Measurements from ENCODE around the gene MAMDC4.

The MAMDC4 gene

GRCh38 chr9:136849960-136850865 is 1.9 kb upstream of the MAMDC4 start:
- no peak for DNase-seq (ENCODE audit: low spot score)

GRCh38 chr9:136850866-136851775 is 1.0 kb upstream of the MAMDC4 start:
- DNase-seq (ENCODE audit: low spot score): no peak

GRCh38 chr9:136852664-136853595 is 784 bp downstream of the MAMDC4 start:
- no peak for DNase-seq (ENCODE audit: low spot score)

GRCh38 chr9:136853596-136854112 is 1.5 kb downstream of the MAMDC4 start:
- no peak for DNase-seq (ENCODE audit: low spot score)

- no peak for DNase-seq (ENCODE audit: low spot score)
Measured at GRCh38 chr9:136854113-136854841, 2.1 kb downstream of the MAMDC4 start.

- DNase-seq (ENCODE audit: low spot score): no peak
Measured at GRCh38 chr9:136854842-136855460, 2.8 kb downstream of the MAMDC4 start.

- DNase-seq (ENCODE audit: low spot score): no peak
Measured at GRCh38 chr9:136855461-136856078, 3.4 kb downstream of the MAMDC4 start.

GRCh38 chr9:136856079-136856476 is 3.9 kb downstream of the MAMDC4 start:
- DNase-seq (ENCODE audit: low spot score): no peak

GRCh38 chr9:136856541-136857141 is 4.5 kb downstream of the MAMDC4 start:
- DNase-seq (ENCODE audit: low spot score): no peak

GRCh38 chr9:136857166-136857565 is 5.0 kb downstream of the MAMDC4 start:
- DNase-seq (ENCODE audit: low spot score): no peak

GRCh38 chr9:136857581-136858412 is 5.7 kb downstream of the MAMDC4 start:
- no peak for DNase-seq (ENCODE audit: low spot score)

GRCh38 chr9:136858452-136858843 is 6.3 kb downstream of the MAMDC4 start:
- DNase-seq (ENCODE audit: low spot score): no peak

- no peak for DNase-seq (ENCODE audit: low spot score)
Measured at GRCh38 chr9:136858844-136859757, 7.0 kb downstream of the MAMDC4 start.

GRCh38 chr9:136860529-136860928 is 8.4 kb downstream of the MAMDC4 start:
- DNase-seq (ENCODE audit: low spot score): no peak

- no peak for DNase-seq (ENCODE audit: low spot score)
Measured at GRCh38 chr9:136860933-136861873, 9.1 kb downstream of the MAMDC4 start.

GRCh38 chr9:136861874-136862457 is 9.8 kb downstream of the MAMDC4 start:
- DNase-seq (ENCODE audit: low spot score): no peak

Measured in kidney capillary endothelial cell (primary cell).